Measurements from ENCODE around the gene TTLL8. TPM values are rescaled to one million over a fixed set of nuclear protein-coding genes. Genes with fewer than 3 reads are reported as not detected.

Gene TTLL8
- polyA plus RNA-seq, 4 donors, result not detected

GRCh38 chr22:50008151-50009040 lies 49.7 kb downstream of the TTLL8 start:
- no peak for DNase-seq (ENCODE audit: low read depth in 4 of 4, low spot score in 2 of 4)

GRCh38 chr22:50007057-50007511 lies 51.0 kb downstream of the TTLL8 start:
- DNase-seq (ENCODE audit: low read depth in 4 of 4, low spot score in 2 of 4), result no peak

GRCh38 chr22:50004918-50005317 lies 53.2 kb downstream of the TTLL8 start:
- DNase-seq (ENCODE audit: low read depth in 4 of 4, low spot score in 2 of 4), result no peak

- DNase-seq (ENCODE audit: low read depth in 4 of 4, low spot score in 2 of 4), result no peak
Observed at GRCh38 chr22:50002791-50003190, 55.3 kb downstream of the TTLL8 start.

GRCh38 chr22:50001388-50002231 lies 56.5 kb downstream of the TTLL8 start:
- no peak for DNase-seq (ENCODE audit: low read depth in 4 of 4, low spot score in 2 of 4)

- DNase-seq (ENCODE audit: low read depth in 4 of 4, low spot score in 2 of 4), result no peak
Observed at GRCh38 chr22:50000587-50001387, 57.3 kb downstream of the TTLL8 start.

GRCh38 chr22:49999946-50000586 lies 58.0 kb downstream of the TTLL8 start:
- no peak for DNase-seq (ENCODE audit: low read depth in 4 of 4, low spot score in 2 of 4)

- no peak for DNase-seq (ENCODE audit: low read depth in 4 of 4, low spot score in 2 of 4)
Observed at GRCh38 chr22:49999063-49999945, 58.8 kb downstream of the TTLL8 start.

GRCh38 chr22:49998718-49999062 lies 59.4 kb downstream of the TTLL8 start:
- DNase-seq (ENCODE audit: low read depth in 4 of 4, low spot score in 2 of 4), result no peak

GRCh38 chr22:49997932-49998717 lies 60.0 kb downstream of the TTLL8 start:
- no peak for DNase-seq (ENCODE audit: low read depth in 4 of 4, low spot score in 2 of 4)

GRCh38 chr22:49997251-49997599 lies 60.9 kb downstream of the TTLL8 start:
- no peak for DNase-seq (ENCODE audit: low read depth in 4 of 4, low spot score in 2 of 4)

- no peak for DNase-seq (ENCODE audit: low read depth in 4 of 4, low spot score in 2 of 4)
Observed at GRCh38 chr22:49996518-49997250, 61.4 kb downstream of the TTLL8 start.

GRCh38 chr22:49996119-49996517 lies 62.0 kb downstream of the TTLL8 start:
- no peak for DNase-seq (ENCODE audit: low read depth in 4 of 4, low spot score in 2 of 4)

- no peak for DNase-seq (ENCODE audit: low read depth in 4 of 4, low spot score in 2 of 4)
Observed at GRCh38 chr22:49995361-49996118, 62.6 kb downstream of the TTLL8 start.

- DNase-seq (ENCODE audit: low read depth in 4 of 4, low spot score in 2 of 4), result no peak
Observed at GRCh38 chr22:49995041-49995360, 63.1 kb downstream of the TTLL8 start.

- no peak for DNase-seq (ENCODE audit: low read depth in 4 of 4, low spot score in 2 of 4)
Observed at GRCh38 chr22:49994361-49995040, 63.6 kb downstream of the TTLL8 start.
